ENCODE measurements around the gene USP2.
"Not testable (repeated sequence)": the region's sequence is repeated elsewhere in the genome, so short reads cannot be mapped to it uniquely, and the experiment has no call there.

The USP2 gene

DNA sequence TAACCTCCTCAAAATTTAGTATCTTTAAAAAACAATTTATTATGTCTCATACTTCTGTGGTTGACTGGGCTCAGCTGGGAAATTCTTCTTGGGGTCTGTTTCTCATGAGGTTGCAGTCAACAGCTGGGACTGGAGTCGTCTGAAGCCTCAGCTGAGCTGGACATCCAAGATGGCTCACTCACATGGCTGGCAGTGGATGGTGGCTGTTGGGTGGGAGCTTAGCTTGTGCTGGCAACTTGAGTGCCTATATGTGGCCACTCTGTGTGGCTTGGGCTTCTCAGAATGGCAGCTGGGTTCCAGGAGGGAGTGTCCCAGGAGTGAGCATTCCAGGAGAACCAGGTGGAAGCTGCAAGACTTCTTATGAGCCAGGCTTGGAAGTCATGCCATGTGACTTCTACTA lies 28.2 kb upstream of the USP2 start:
- no peak overlapping the region for H3K4me3 ChIP-seq (ENCODE audit: low read length)
- H3K9me3 ChIP-seq (ENCODE audit: control insufficient read depth, low read depth, low read length) = no peaks in the 10 kb centered on the region
- no peaks in the 10 kb centered on the region for H3K36me3 ChIP-seq (ENCODE audit: control insufficient read depth, low read depth, low read length)
- no peak overlapping the region for H3K9ac ChIP-seq (ENCODE audit: low read length)
- no peaks in the 10 kb centered on the region for H3K27me3 ChIP-seq (ENCODE audit: control insufficient read depth, insufficient read depth, low read length)
- no peak overlapping the region for H3K27ac ChIP-seq (ENCODE audit: low read length)
- no peaks in the 10 kb centered on the region for H3K4me1 ChIP-seq (ENCODE audit: control insufficient read depth, low read depth, low read length)

DNA sequence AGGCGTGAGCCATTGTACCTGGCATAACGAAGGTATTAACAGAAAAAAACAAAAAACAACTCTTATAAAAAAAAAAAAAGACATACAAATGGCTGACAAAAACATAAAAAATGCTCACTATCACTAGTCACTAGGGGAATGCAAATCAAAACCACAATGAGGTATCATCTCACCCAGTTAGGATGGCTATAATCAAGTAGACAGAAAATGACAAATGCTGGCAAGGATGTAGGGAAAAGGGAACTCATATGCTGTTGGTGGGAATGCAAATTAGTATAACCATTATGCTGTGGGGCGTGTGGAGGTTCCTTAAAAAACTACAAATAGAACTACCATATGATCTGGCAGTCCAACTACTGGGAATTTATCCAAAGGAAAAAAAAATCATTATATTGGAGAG lies 24.5 kb upstream of the USP2 start:
- no peaks in the 10 kb centered on the region for H3K27me3 ChIP-seq (ENCODE audit: control insufficient read depth, insufficient read depth, low read length)
- H3K9ac ChIP-seq (ENCODE audit: low read length) = no peak overlapping the region
- H3K27ac ChIP-seq (ENCODE audit: low read length) = no peak overlapping the region
- no peaks in the 10 kb centered on the region for H3K4me1 ChIP-seq (ENCODE audit: control insufficient read depth, low read depth, low read length)
- no peak overlapping the region for H3K4me3 ChIP-seq (ENCODE audit: low read length)
- no peaks in the 10 kb centered on the region for H3K36me3 ChIP-seq (ENCODE audit: control insufficient read depth, low read depth, low read length)
- H3K9me3 ChIP-seq (ENCODE audit: control insufficient read depth, low read depth, low read length) = no peaks in the 10 kb centered on the region

DNA sequence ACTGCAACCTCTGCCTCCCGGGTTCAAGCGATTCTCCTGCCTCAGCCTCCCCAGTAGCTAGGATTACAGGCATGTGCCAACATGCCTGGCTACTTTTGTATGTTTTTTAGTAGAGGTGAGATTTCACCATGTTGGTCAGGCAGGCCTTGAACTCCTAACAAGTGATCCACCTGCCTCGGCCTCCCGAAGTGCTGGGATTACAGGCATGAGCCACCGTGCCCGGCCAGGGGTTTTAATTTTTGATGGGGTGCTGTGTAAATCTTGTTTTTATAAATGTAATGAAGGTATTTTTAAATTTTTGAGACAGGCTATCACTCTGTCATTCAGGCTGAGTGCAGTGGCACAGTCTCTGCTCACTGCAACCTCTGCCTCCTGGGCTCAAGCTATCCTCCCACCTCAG lies 24.0 kb upstream of the USP2 start:
- not testable (repeated sequence) for H3K4me3 ChIP-seq (ENCODE audit: low read length); H3K27ac ChIP-seq (ENCODE audit: low read length); H3K36me3 ChIP-seq (ENCODE audit: control insufficient read depth, low read depth, low read length); H3K4me1 ChIP-seq (ENCODE audit: control insufficient read depth, low read depth, low read length); H3K9me3 ChIP-seq (ENCODE audit: control insufficient read depth, low read depth, low read length); H3K27me3 ChIP-seq (ENCODE audit: control insufficient read depth, insufficient read depth, low read length); H3K9ac ChIP-seq (ENCODE audit: low read length)

DNA sequence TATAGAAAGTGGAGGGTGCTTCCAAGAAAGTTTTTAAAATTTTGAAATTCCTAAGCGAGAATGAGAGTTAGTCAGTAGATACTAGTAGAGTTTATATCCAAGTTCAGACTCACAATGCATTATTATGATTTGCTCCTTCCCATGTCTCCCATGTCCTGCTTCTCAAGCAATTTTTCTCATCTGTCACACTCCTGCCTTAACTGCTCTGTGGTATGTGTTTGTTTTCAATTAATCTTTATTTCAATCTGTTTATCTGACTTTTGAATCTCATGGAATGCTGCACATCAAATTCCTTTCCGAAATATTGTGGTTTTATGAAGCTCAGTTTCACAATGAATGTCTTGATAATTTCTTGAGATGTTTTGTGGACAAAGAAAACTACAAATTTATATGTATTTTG lies 23.4 kb upstream of the USP2 start:
- no peak overlapping the region for H3K4me3 ChIP-seq (ENCODE audit: low read length)
- H3K27ac ChIP-seq (ENCODE audit: low read length) = no peak overlapping the region
- no peaks in the 10 kb centered on the region for H3K4me1 ChIP-seq (ENCODE audit: control insufficient read depth, low read depth, low read length)
- no peak overlapping the region for H3K9ac ChIP-seq (ENCODE audit: low read length)
- H3K9me3 ChIP-seq (ENCODE audit: control insufficient read depth, low read depth, low read length) = no peaks in the 10 kb centered on the region
- H3K36me3 ChIP-seq (ENCODE audit: control insufficient read depth, low read depth, low read length) = no peaks in the 10 kb centered on the region
- no peaks in the 10 kb centered on the region for H3K27me3 ChIP-seq (ENCODE audit: control insufficient read depth, insufficient read depth, low read length)

DNA sequence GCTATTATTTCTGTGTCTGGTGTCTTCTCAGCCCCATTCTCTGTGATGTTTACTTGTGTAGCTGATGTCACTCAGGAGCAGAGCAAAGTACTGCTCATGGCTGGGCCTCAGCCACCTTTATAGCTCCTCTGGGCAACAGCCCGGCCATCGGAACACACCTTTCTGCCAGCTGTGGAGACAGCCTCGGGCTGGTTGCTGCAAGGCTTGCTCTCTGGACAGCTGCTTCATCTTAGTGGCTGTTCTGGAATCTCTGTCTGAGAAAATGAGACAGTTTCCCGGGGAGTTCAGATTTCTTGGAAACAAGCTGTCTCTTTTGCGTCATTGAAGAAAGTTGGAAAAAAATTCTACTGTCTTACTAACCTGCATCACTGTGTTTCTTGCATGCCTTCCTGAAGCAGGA lies 21.5 kb upstream of the USP2 start:
- Histone ChIP-seq H3K9ac (ENCODE audit: low read length) (no peak overlapping the region), H3K27me3 (ENCODE audit: control insufficient read depth, insufficient read depth, low read length) (no peaks in the 10 kb centered on the region), H3K36me3 (ENCODE audit: control insufficient read depth, low read depth, low read length) (no peaks in the 10 kb centered on the region), H3K9me3 (ENCODE audit: control insufficient read depth, low read depth, low read length) (no peaks in the 10 kb centered on the region), H3K4me1 (ENCODE audit: control insufficient read depth, low read depth, low read length) (no peaks in the 10 kb centered on the region), H3K27ac (ENCODE audit: low read length) (no peak overlapping the region), H3K4me3 (ENCODE audit: low read length) (no peak overlapping the region)

DNA sequence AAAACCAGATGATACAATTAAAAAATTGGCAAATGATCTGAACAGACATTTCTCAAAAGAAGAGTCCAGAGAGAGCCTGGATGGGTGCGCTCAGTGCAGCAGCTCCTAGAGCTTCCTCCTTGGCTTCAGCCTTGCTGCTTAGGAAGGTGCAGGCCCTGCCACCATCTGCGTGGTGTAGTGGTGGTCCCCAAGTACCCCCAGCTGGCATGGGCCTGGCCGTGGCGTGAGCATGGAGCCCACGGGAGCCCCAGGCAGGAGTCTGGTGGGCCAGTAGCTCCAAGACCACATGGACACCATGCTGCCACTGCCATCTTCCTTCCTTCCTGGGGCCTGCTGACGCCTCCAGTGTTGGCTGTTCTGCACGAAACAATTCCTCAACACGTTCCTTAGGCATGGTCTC lies 21.0 kb upstream of the USP2 start:
- Histone ChIP-seq H3K9me3 (ENCODE audit: control insufficient read depth, low read depth, low read length) (no peaks in the 10 kb centered on the region), H3K27ac (ENCODE audit: low read length) (no peak overlapping the region), H3K9ac (ENCODE audit: low read length) (no peak overlapping the region), H3K36me3 (ENCODE audit: control insufficient read depth, low read depth, low read length) (no peaks in the 10 kb centered on the region), H3K4me1 (ENCODE audit: control insufficient read depth, low read depth, low read length) (no peaks in the 10 kb centered on the region), H3K4me3 (ENCODE audit: low read length) (no peak overlapping the region), H3K27me3 (ENCODE audit: control insufficient read depth, insufficient read depth, low read length) (no peaks in the 10 kb centered on the region)

DNA sequence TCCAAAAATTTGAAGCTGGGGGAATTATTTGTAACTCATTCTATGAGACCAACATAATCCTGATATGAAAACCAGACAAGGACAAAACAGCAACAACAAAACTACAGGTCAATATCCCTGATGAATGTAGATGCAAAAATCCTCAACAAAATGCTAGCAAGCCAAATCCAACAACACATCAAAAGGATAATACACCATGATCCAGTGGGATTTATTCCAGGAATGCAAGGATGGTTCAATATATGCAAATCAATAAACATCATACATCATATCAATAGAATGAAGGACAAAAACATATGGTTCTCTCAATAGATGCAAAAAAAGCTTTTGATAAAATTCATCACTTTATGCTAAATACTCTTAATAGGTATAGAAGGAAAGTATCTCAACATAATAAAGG lies 19.4 kb upstream of the USP2 start:
- H3K27me3 ChIP-seq (ENCODE audit: control insufficient read depth, insufficient read depth, low read length) = no peaks in the 10 kb centered on the region
- H3K36me3 ChIP-seq (ENCODE audit: control insufficient read depth, low read depth, low read length) = no peaks in the 10 kb centered on the region
- H3K27ac ChIP-seq (ENCODE audit: low read length) = no peak overlapping the region
- no peak overlapping the region for H3K9ac ChIP-seq (ENCODE audit: low read length)
- H3K9me3 ChIP-seq (ENCODE audit: control insufficient read depth, low read depth, low read length) = no peaks in the 10 kb centered on the region
- no peaks in the 10 kb centered on the region for H3K4me1 ChIP-seq (ENCODE audit: control insufficient read depth, low read depth, low read length)
- no peak overlapping the region for H3K4me3 ChIP-seq (ENCODE audit: low read length)

DNA sequence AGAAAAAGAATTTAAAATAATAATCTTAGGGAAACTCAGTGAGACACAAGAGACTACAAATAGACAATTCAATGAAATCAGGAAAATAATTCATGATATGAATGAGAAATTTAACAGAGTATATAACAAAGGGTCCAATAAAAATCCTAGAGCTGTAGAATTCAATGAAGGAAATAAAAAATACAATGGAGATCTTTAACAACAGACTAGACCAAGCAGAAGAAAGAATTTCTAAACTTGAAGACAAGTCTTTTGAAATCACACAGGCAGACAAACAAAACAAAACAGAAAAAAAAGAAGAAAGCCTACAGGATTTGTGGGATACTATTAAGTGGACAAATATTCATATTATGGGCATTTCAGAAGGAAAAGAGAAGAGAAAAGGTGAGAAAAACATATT lies 16.2 kb upstream of the USP2 start:
- Histone ChIP-seq H3K9me3 (ENCODE audit: control insufficient read depth, low read depth, low read length) (no peaks in the 10 kb centered on the region), H3K4me1 (ENCODE audit: control insufficient read depth, low read depth, low read length) (no peaks in the 10 kb centered on the region), H3K27ac (ENCODE audit: low read length) (no peak overlapping the region), H3K27me3 (ENCODE audit: control insufficient read depth, insufficient read depth, low read length) (no peaks in the 10 kb centered on the region), H3K9ac (ENCODE audit: low read length) (no peak overlapping the region), H3K36me3 (ENCODE audit: control insufficient read depth, low read depth, low read length) (no peaks in the 10 kb centered on the region), H3K4me3 (ENCODE audit: low read length) (no peak overlapping the region)

DNA sequence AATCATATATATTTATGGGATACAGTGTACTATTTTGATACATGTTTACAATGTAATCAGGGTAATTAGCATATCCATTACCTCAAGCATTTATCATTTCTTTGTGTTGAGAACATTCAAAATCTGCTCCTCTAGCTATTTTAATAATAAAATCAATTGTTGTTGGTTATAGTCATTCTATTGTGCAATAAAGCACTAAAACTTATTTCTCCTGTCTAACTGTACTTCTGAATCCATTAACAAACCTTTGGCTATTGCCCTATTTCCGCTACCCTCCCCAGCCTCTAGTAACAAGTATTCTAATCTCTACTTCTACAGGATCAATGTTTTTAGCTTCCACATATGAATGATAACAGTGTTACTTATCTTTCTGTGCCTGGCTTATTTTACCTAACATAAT lies 15.3 kb upstream of the USP2 start:
- Histone ChIP-seq H3K27ac (ENCODE audit: low read length) (no peak overlapping the region), H3K9me3 (ENCODE audit: control insufficient read depth, low read depth, low read length) (no peaks in the 10 kb centered on the region), H3K4me3 (ENCODE audit: low read length) (no peak overlapping the region), H3K27me3 (ENCODE audit: control insufficient read depth, insufficient read depth, low read length) (no peaks in the 10 kb centered on the region), H3K4me1 (ENCODE audit: control insufficient read depth, low read depth, low read length) (no peaks in the 10 kb centered on the region), H3K9ac (ENCODE audit: low read length) (no peak overlapping the region), H3K36me3 (ENCODE audit: control insufficient read depth, low read depth, low read length) (no peaks in the 10 kb centered on the region)

DNA sequence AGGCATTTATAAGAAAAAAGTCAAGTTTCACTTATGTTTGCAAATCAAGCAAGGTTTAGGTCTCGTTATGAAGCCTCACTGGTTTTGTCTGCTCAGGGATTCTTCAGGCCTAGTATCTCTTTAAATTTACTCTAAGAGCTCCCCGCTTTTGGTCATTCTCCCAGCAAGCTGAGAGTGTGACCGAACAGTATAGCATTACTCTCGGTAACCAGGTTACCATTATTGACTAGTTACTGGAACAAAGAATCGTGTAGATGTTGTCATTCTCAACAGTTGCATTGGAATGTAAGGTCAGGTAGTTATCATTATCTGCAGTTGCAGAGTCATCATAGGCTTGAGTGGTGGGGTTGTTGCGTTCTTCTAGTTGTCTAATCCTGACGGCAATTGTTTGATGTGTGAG lies 9.8 kb upstream of the USP2 start:
- Histone ChIP-seq H3K27ac (ENCODE audit: low read length) (no peak overlapping the region), H3K4me3 (ENCODE audit: low read length) (no peak overlapping the region), H3K9ac (ENCODE audit: low read length) (no peak overlapping the region), H3K9me3 (ENCODE audit: control insufficient read depth, low read depth, low read length) (no peaks in the 10 kb centered on the region), H3K4me1 (ENCODE audit: control insufficient read depth, low read depth, low read length) (no peaks in the 10 kb centered on the region), H3K27me3 (ENCODE audit: control insufficient read depth, insufficient read depth, low read length) (no peaks in the 10 kb centered on the region), H3K36me3 (ENCODE audit: control insufficient read depth, low read depth, low read length) (no peaks in the 10 kb centered on the region)

DNA sequence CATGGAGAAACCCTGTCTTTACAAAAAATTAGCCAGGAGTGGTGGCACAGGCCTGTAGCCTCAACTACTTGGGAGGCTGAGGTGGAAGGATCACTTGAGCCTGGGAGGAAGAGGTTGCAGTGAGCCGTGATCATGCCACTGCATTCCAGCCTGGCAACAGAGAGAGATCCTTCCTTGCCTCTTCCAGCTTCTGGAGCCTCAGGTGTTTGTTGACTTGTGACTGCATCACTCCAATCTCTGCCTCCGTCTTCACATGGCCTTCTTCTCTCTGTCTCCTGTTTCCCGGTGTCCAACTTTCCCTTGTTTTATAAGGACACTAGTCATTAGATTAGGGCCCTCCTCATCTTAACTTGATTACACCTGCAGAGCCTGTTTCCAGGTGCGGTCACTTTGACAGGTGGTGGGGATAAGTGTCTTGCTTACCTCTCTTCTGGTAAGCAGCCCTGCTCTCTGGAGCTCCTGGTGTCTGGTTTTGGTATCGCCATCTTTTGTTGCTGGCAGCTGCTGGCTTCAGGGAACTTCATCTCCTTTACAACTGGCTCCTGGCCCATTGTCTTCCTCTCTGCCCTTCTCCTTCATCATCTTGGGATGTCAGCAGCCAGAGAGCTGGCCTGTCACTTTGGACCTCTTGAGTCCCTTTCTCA lies 8.2 kb upstream of the USP2 start:
- Histone ChIP-seq H3K27me3 (ENCODE audit: control insufficient read depth, insufficient read depth, low read length) (no peaks in the 10 kb centered on the region), H3K9ac (ENCODE audit: low read length) (no peak overlapping the region)

DNA sequence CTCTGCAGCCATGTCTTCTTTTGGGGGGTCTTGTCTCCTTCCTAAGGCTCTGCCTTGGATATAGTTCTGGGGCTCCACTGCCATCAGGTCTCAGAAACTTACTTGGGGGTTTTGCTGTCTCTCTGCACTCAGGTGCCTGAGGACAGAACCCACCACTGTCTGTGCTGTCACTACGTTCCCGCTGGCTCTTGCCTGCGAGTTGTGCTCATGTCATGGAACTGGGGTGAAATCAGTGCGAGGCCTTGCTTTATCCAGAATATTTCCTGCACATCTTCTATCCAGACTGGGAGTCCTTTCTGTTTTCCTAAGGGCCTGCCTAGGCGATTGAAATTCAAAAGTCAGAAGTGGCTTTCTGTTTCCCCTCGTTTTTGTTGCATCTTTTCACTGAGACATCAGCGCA lies 6.6 kb upstream of the USP2 start:
- Histone ChIP-seq H3K36me3 (ENCODE audit: control insufficient read depth, low read depth, low read length) (no peaks in the 10 kb centered on the region), H3K4me1 (ENCODE audit: control insufficient read depth, low read depth, low read length) (no peaks in the 10 kb centered on the region), H3K4me3 (ENCODE audit: low read length) (no peak overlapping the region), H3K27ac (ENCODE audit: low read length) (no peak overlapping the region), H3K9me3 (ENCODE audit: control insufficient read depth, low read depth, low read length) (no peaks in the 10 kb centered on the region), H3K9ac (ENCODE audit: low read length) (no peak overlapping the region), H3K27me3 (ENCODE audit: control insufficient read depth, insufficient read depth, low read length) (no peaks in the 10 kb centered on the region)

More for the DNA sequence above, 8.2 kb upstream of the USP2 start:
- Histone ChIP-seq H3K27ac (ENCODE audit: low read length) (no peak overlapping the region), H3K36me3 (ENCODE audit: control insufficient read depth, low read depth, low read length) (no peaks in the 10 kb centered on the region), H3K4me3 (ENCODE audit: low read length) (no peak overlapping the region), H3K9me3 (ENCODE audit: control insufficient read depth, low read depth, low read length) (no peaks in the 10 kb centered on the region), H3K4me1 (ENCODE audit: control insufficient read depth, low read depth, low read length) (no peaks in the 10 kb centered on the region)

Measured in iPS-18a (cell line).